ENCODE measurements around the gene ASCC2.

Gene ASCC2

DNA sequence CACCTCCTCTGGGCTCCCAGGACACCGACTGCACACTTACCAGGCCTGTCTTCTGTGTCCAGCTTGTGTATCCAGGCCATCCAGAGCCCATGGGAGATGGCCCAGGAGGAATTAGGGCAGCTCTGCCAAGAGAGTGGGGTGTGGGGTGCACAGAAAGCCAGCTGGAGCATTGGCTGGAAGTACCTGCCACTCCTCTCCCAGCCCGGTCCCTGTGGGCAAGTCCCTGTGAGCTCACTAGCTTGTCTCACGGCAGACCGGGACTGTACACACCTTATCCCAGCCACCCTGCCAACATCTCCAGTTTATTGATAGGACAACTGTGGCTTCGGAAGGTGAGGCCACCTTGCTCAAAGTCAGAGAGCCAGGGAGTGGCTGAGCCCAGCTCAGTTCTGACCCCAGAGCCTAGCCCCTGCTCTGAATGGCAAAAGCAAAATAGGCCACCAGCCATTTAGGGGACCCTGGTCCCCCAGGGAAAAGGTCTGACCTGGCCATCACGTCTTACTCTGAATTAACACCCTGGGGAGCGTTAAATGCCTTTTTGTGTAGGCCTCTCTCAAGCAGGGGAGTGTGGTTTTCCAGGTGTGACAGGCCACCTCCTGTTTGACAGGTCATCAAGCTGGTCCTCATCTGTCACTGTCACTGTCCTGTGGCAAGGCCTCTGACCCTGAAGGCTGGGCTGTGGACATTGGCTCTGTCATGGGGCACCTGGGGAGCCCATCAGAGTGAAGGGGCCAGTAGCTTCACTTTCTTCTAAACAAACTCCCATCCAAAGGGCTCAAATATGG is 55.8 kb downstream of the ASCC2 start:
- DNase-seq (ENCODE audit: extremely low spot score), result no peak
- POLR2A ChIA-PET, result no interaction called here
- TF ChIP-seq, protein P1, sequence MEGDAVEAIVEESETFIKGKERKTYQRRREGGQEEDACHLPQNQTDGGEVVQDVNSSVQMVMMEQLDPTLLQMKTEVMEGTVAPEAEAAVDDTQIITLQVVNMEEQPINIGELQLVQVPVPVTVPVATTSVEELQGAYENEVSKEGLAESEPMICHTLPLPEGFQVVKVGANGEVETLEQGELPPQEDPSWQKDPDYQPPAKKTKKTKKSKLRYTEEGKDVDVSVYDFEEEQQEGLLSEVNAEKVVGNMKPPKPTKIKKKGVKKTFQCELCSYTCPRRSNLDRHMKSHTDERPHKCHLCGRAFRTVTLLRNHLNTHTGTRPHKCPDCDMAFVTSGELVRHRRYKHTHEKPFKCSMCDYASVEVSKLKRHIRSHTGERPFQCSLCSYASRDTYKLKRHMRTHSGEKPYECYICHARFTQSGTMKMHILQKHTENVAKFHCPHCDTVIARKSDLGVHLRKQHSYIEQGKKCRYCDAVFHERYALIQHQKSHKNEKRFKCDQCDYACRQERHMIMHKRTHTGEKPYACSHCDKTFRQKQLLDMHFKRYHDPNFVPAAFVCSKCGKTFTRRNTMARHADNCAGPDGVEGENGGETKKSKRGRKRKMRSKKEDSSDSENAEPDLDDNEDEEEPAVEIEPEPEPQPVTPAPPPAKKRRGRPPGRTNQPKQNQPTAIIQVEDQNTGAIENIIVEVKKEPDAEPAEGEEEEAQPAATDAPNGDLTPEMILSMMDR (IDR thresholded peaks at IDR 0.05; ENCODE audit: control extremely low read depth, extremely low read depth, low read depth, missing control alignments), result no peak
- CTCF ChIA-PET, result interaction anchor here (2.2 kb wide), 1 partner anchor 11 kb away, joined by 5 read pairs; no protein-coding TSS in a partner anchor

DNA sequence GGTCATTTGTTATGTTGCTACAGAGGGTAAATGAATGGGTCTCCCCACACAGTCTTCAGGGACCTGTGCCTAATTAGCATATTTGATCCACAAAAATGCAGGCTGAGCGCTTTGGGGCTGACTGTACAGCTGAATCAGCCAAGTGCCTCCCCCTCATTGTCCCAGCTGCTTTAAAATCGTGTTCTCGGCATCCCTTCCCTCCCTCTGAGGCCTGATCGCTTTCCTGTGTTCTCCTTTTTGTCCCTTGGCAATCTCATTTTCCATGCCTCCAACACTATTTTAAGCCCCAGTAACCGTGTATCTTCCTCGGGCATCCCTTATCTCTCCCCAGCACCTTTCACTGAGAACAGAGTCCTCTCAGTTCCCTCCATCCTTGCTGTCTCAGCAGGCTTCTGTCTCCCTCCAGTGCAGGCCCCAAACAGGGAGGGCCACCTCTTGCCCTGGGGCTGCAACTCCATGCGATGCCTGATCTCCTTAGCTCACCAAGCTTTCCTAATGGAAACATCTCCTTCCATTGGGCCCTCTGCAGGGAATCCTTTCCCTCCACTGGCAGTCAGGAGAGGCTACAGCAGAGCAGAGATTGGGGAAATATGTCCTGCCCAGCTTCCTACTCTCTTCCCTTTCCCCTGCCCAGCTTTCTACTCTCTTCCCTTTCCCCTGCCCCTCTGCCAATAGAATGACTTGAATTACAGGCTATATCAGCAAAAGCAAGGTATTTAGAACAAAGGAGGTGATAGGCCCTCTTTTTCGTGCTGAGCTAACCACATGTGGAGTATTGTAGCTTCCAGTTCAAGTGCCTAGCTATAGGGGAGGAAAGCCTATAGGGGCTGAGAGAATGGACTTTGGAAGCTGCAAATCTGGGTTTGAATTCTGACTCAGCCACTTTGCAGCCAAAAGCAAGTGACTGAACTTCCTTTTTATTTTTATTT is 57.1 kb downstream of the ASCC2 start:
- DNase-seq (ENCODE audit: extremely low spot score), result no peak
- ChIA-PET CTCF (interaction anchor here (1.1 to 2.2 kb wide), 2 partner anchors 9 to 427 kb away, joined by 3 to 5 read pairs; no protein-coding TSS in a partner anchor), POLR2A (no interaction called here)
- TF ChIP-seq, protein P1 (IDR thresholded peaks at IDR 0.05; ENCODE audit: control extremely low read depth, extremely low read depth, low read depth, missing control alignments), result no peak

DNA sequence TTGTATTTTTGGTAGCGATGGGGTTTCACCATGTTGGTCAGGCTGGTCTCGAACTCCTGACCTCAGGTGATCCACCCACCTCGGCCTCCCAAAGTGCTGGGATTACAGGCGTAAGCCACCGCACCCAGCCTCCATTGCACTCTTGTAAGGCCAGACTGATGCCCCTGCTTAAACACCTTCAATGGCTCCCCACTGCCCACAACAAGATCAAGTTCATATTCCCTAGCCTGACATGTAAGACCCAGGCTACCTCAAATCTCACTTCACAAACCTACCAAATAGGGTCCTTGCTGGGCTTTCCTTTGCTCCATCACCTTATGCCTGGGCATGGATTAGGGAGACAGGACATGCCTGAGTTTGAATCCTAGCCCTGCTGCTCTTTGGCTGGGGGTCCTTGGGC is 57.9 kb downstream of the ASCC2 start:
- POLR2A ChIA-PET, result no interaction called here

DNA sequence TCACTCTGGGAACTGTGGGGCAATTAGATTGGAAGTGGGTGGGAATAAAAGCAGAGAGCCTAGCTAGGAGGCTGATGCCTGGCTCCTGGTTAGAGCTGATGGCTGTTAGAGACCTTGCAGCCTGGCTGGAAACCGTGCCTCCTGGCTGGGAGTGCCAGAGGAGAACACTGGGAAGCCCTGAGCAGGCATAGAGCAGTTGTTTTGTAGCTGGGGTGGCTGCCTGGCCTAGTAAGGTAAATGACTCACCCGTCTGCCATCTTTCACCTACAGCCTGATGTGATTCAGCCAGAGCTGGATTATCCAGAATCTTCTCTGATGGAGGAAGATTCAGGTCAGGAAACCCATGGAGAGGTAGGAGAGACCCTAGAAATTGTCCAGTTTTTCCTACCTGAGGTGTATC is 64.8 kb downstream of the ASCC2 start:
- TF ChIP-seq, protein P1 (IDR thresholded peaks at IDR 0.05; ENCODE audit: control extremely low read depth, extremely low read depth, low read depth, missing control alignments), result no peak
- ChIA-PET POLR2A (no interaction called here), CTCF (interaction anchor here (0.8 to 1.7 kb wide), 5 partner anchors 8 to 232 kb away, joined by 3 to 4 read pairs (median 3); no protein-coding TSS in a partner anchor)
- no peak for DNase-seq (ENCODE audit: extremely low spot score)

More for the DNA sequence above, 57.9 kb downstream of the ASCC2 start:
- DNase-seq (ENCODE audit: extremely low spot score), result no peak
- CTCF ChIA-PET, result interaction anchor here (1.1 kb wide), 1 partner anchor 427 kb away, joined by 3 read pairs; no protein-coding TSS in a partner anchor
- TF ChIP-seq, protein P1 (IDR thresholded peaks at IDR 0.05; ENCODE audit: control extremely low read depth, extremely low read depth, low read depth, missing control alignments), result no peak

DNA sequence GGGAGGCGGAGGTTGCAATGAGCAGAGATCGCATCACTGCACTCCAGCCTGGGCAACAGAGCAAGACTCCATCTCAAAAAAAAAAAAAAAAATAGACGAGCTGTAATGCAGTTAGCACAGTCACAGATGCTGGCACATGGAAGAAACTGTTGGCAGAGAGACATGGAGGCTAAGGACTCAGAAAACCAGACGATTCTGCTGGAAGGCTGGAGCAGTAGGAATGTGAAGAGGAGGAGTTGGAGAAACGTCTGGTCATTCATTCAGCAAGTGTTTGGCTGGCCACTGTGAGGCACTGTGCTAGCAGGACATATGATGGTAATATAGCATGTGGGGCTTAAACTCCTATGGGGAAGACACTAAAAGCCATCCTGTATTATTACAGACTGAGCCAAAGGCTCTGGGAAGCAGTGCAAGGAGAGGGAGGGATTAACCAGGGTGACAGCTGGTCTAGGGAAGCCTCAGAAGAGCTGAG is 65.9 kb downstream of the ASCC2 start:
- TF ChIP-seq, protein P1 (IDR thresholded peaks at IDR 0.05; ENCODE audit: control extremely low read depth, extremely low read depth, low read depth, missing control alignments), result peak; percentile 32
- DNase-seq (ENCODE audit: extremely low spot score), result no peak
- CTCF ChIA-PET, result interaction anchor here (1.3 to 1.7 kb wide), 3 partner anchors 10 to 61 kb away, joined by 3 to 5 read pairs (median 4); no protein-coding TSS in a partner anchor
- POLR2A ChIA-PET, result interaction anchor here (0.6 kb wide), 1 partner anchor 857 kb away, joined by 3 read pairs; no protein-coding TSS in a partner anchor

Measured in GM10248 (cell line).